K562 (cell line): Measurements from ENCODE around the gene DNAJC13. TPM values are rescaled to one million over a fixed set of nuclear protein-coding genes. Genes with fewer than 3 reads are reported as not detected.

ENCODE experiments used
- ATAC-seq: fragments of 200-7000 bp; cut with Tn5 transposase; 3 replicates; pipeline ENCODE4 v1.9.1; 2020; ENCODE audit warnings: moderate library complexity
- Bru-seq: library from RNA; stranded (reverse); fragments of 400-500 nt; gene quantifications from one replicate; lab custom pipeline; 2021; lab: Mats Ljungman, UMichigan
- BruChase-seq, 2 experiments: library from RNA; stranded (reverse); fragments of 400-500 nt; gene quantifications; one replicate each; lab custom pipeline; 2021; lab: Mats Ljungman, UMichigan
- BruUV-seq: library from RNA; stranded (reverse); fragments of 400-500 nt; replicated peaks from 2 replicates; lab custom pipeline; 2021; lab: Mats Ljungman, UMichigan
- CTCF ChIA-PET: fragments of 300-600 bp; formaldehyde crosslinking; extraction: SDS; loops from one replicate; lab custom pipeline; 2021; ENCODE audit warnings: low intra/inter-chr PET ratio; lab: Yijun Ruan, JAX
- POLR2A ChIA-PET: fragments of 300-600, 350-650 bp; sonication (Branson Sonifier 250); formaldehyde crosslinking; extraction: SDS; loops from one replicate; lab custom pipeline; 2021; ENCODE audit warnings: antibody characterized with exemption, inconsistent platforms; lab: Yijun Ruan, JAX
- DNase-seq, 4 experiments: peaks; one replicate each; pipeline versions ENCODE4 v3.0.0 to v3.0.0-alpha.2; 2011 to 2018; ENCODE audit warnings: low spot score in 3 of 4, mixed read lengths in 3 of 4; ENCODE audit errors: extremely low read depth in 1 of 4
- FAIRE-seq: peaks from 2 replicates; lab custom pipeline; 2011; peaks lifted over from hg19 to GRCh38; lab: Jason Lieb, UNC
- H2AFZ ChIP-seq: 2 replicates; pipeline ENCODE4 v1.6.0; 2011; ENCODE audit warnings: low read depth, low read length, control low read depth, inconsistent platforms
- H3K27ac ChIP-seq: fragments of 200-600 bp; 3 replicates; pipeline ENCODE4 v1.8.0; 2011; ENCODE audit warnings: low read depth, mild to moderate bottlenecking, control low read depth, inconsistent platforms, low read length, moderate library complexity, mixed read lengths; ENCODE audit errors: extremely low read depth
- H3K27me3 ChIP-seq, 2 experiments: fragments of 300-600 bp in 1 of 2; 2 replicates in 1 of 2; 3 replicates in 1 of 2; pipeline versions ENCODE4 v1.6.0 to v1.8.0; 2011; ENCODE audit warnings: inconsistent platforms in 2 of 2, low read length in 2 of 2, mild to moderate bottlenecking in 1 of 2, mixed read lengths in 1 of 2, moderate library complexity in 1 of 2; ENCODE audit not compliant: control insufficient read depth in 2 of 2, insufficient read depth in 2 of 2
- H3K36me3 ChIP-seq: fragments of 300-600 bp; 3 replicates; pipeline ENCODE4 v1.8.0; 2011; ENCODE audit warnings: mild to moderate bottlenecking, low read length, inconsistent platforms; ENCODE audit not compliant: control insufficient read depth, insufficient read depth
- H3K4me1 ChIP-seq, 2 experiments: fragments of 200-600 bp in 1 of 2; replicated peaks in 1 of 2; 2 replicates in 1 of 2; 3 replicates in 1 of 2; pipeline versions ENCODE4 v1.5.1 to v1.8.0; 2011; ENCODE audit warnings: inconsistent platforms in 2 of 2, low read length in 2 of 2, mild to moderate bottlenecking in 1 of 2, mixed read lengths in 1 of 2, moderate library complexity in 1 of 2; ENCODE audit not compliant: control insufficient read depth in 2 of 2, insufficient read depth in 2 of 2
- H3K4me2 ChIP-seq: 2 replicates; pipeline ENCODE4 v1.6.1; 2011; ENCODE audit warnings: low read length, control low read depth, inconsistent platforms, mixed read lengths; ENCODE audit not compliant: insufficient read depth
- H3K4me3 ChIP-seq: fragments of 200-600 bp; sonication (generic), shearing (Covaris generic); 2 replicates; pipeline ENCODE4 v1.5.1; 2016; ENCODE audit warnings: control low read depth, inconsistent platforms
- H3K79me2 ChIP-seq: fragments of 200-600 bp; 3 replicates; pipeline ENCODE4 v1.8.0; 2011; ENCODE audit warnings: low read length, inconsistent platforms; ENCODE audit not compliant: control insufficient read depth, insufficient read depth
- H3K9ac ChIP-seq, 2 experiments: 2 replicates each; pipeline versions ENCODE4 v1.6.0 to v1.6.1; 2011; ENCODE audit warnings: low read depth in 2 of 2, low read length in 2 of 2, control low read depth in 1 of 2, inconsistent platforms in 1 of 2, mild to moderate bottlenecking in 1 of 2, mixed read lengths in 1 of 2; ENCODE audit not compliant: insufficient read depth in 1 of 2
- H3K9me1 ChIP-seq: one replicate; pipeline ENCODE4 v1.6.0; 2011; ENCODE audit warnings: inconsistent platforms, mild to moderate bottlenecking, low read length, moderate library complexity; ENCODE audit not compliant: control insufficient read depth, insufficient read depth
- H3K9me3 ChIP-seq: replicated peaks from 2 replicates; pipeline ENCODE4 v1.5.1; 2011; ENCODE audit warnings: low read depth, low read length, inconsistent platforms; ENCODE audit not compliant: control insufficient read depth, insufficient read depth
- H4K20me1 ChIP-seq: replicated peaks from 2 replicates; pipeline ENCODE4 v1.6.1; 2011; ENCODE audit warnings: low read length, inconsistent platforms, mixed read lengths; ENCODE audit not compliant: control insufficient read depth, insufficient read depth
- HDGF ChIP-seq: fragments of 450-650 bp; IDR thresholded peaks from 2 replicates; pipeline ENCODE4 v1.6.1; 2016
- HES1 ChIP-seq: fragments of 450-650 bp; IDR thresholded peaks from 2 replicates; pipeline ENCODE4 v1.6.1; 2016; ENCODE audit warnings: low read depth, mild to moderate bottlenecking, moderate library complexity
- HINFP ChIP-seq: fragments of 450-650 bp; conservative IDR thresholded peaks from 2 replicates; pipeline ENCODE4 v1.6.1; 2016; ENCODE audit warnings: missing genetic modification characterization, low read depth, mild to moderate bottlenecking, control low read depth, missing compliant biosample characterization
- NCOA1 ChIP-seq: fragments of 450-650 bp; IDR thresholded peaks from 2 replicates; pipeline ENCODE4 v1.6.1; 2016; ENCODE audit warnings: low read depth
- PHTF2 ChIP-seq: fragments of 250-450 bp; sonication (Bioruptor Pico); IDR thresholded peaks from 2 replicates; pipeline ENCODE4 v1.5.0; 2021; ENCODE audit warnings: mild to moderate bottlenecking
- PYGO2 ChIP-seq: fragments of 450-650 bp; IDR thresholded peaks from 2 replicates; pipeline ENCODE4 v1.6.1; 2016; ENCODE audit warnings: mild to moderate bottlenecking, missing genetic modification characterization, moderate library complexity, missing compliant biosample characterization
- SUPT5H ChIP-seq: fragments of 450-650 bp; IDR thresholded peaks from 2 replicates; pipeline ENCODE4 v1.6.1; 2016
- ZFP1 ChIP-seq: fragments of 450-650 bp; formaldehyde crosslinking; IDR thresholded peaks from 2 replicates; pipeline ENCODE4 v1.4.0; 2020; ENCODE audit warnings: mild to moderate bottlenecking, mixed read lengths
- ZNF253 ChIP-seq: fragments of 250-450 bp; sonication (Bioruptor Pico); conservative IDR thresholded peaks from 2 replicates; pipeline ENCODE4 v1.6.1; 2021; ENCODE audit warnings: mild to moderate bottlenecking
- ZNF274 ChIP-seq: IDR thresholded peaks from 2 replicates; pipeline ENCODE4 v1.6.1; 2011; ENCODE audit warnings: low read depth, mild to moderate bottlenecking, low read length, moderate library complexity, borderline replicate concordance
- WGBS: fragments of 100-300 bp; shearing (Covaris generic); methylation state at CpG from one replicate; pipeline ENCODE4 v1.1.6; 2016; ENCODE audit warnings: low coverage, mixed read lengths; ENCODE audit not compliant: insufficient coverage; ENCODE audit errors: missing lambda C conversion rate; 5-methylcytosine and 5-hydroxymethylcytosine counted together
- in situ Hi-C: fragments of 300-500 bp; cut with MboI; formaldehyde crosslinking; loops from 4 replicates; pipeline ENCODE4 v1.15.0; 2018; ENCODE audit warnings: inconsistent platforms, mixed read lengths
- intact Hi-C: fragments of 100-400 bp; cut with micrococcal nuclease; formaldehyde crosslinking; loops from 2 replicates; pipeline ENCODE4 v1.14.2; 2022
- long read RNA-seq, 3 experiments: library from polyadenylated mRNA in 2 of 3; library from RNA in 1 of 3; unstranded in 2 of 3; stranded (forward) in 1 of 3; transcript quantifications; one replicate each; pipeline ENCODE4 v2.0.0, GENCODE V29; 2019 to 2022
- polyA minus RNA-seq, 3 experiments: library from RNA; depleted of rRNA, polyadenylated mRNA; stranded (reverse); fragments of >200 nt; gene quantifications; 2 replicates each; pipeline ENCODE4 v1.2.3, GENCODE V29; 2011
- polyA plus RNA-seq, 8 experiments: library from polyadenylated mRNA; depleted of rRNA in 4 of 8; stranded (reverse) in 5 of 8; unstranded in 3 of 8; fragments of >200 nt; fragmentation: Nextera tagmentation in 2 of 8; fragmentation: Illumina TruSeq in 1 of 8; extraction: Ambion mirVana in 2 of 8; extraction: Trizol in 1 of 8; gene quantifications; 2 replicates each; pipeline versions ENCODE4 v1.2.1 to v1.2.3, GENCODE V29; 2011 to 2014; ENCODE audit warnings: inconsistent platforms in 1 of 8, missing spikeins in 1 of 8
- total RNA-seq, 7 experiments: library from RNA; depleted of rRNA in 6 of 7; stranded (reverse); fragments of >200 nt in 6 of 7; fragmentation: Illumina TruSeq in 2 of 7; extraction: Trizol in 2 of 7; gene quantifications; 2 replicates each; pipeline versions ENCODE4 v1.2.1 to v1.2.3, GENCODE V29; 2011 to 2021; ENCODE audit warnings: low replicate concordance in 1 of 7
- TF ChIP-seq, protein P1 (sequence below): IDR thresholded peaks from 2 replicates; pipeline ENCODE4 v1.6.1; 2014; ENCODE audit warnings: antibody characterized with exemption
- TF ChIP-seq, protein P2 (sequence below): sonication (generic); formaldehyde crosslinking; IDR thresholded peaks from 2 replicates; pipeline ENCODE4 v1.5.0; 2020; ENCODE audit warnings: missing genetic modification reagents

The DNAJC13 gene
- 8.9 and 54.1 TPM in 2 replicates for total RNA-seq (2011; cell fraction: chromatin; rRNA removed; ENCODE audit: low replicate concordance)
- total RNA-seq (2011; cell fraction: nucleolus; rRNA removed), result 5.3 and 11.8 TPM in 2 replicates
- 12.7 and 16.7 TPM in 2 replicates for total RNA-seq (2011; cell fraction: nucleoplasm; rRNA removed)
- total RNA-seq (2014; rRNA removed) (7.9 and 8.3 TPM in 2 replicates), total RNA-seq (2014; rRNA removed; fragmentation: Illumina TruSeq; extraction: Trizol) (12.1 and 12.4 TPM in 2 replicates), total RNA-seq (2015; rRNA removed; fragmentation: Illumina TruSeq; extraction: Trizol) (14.5 and 17.1 TPM in 2 replicates), total RNA-seq (2021) (9.7 and 10.6 TPM in 2 replicates), polyA plus RNA-seq (2011; rRNA removed) (8.4 and 10.2 TPM in 2 replicates), polyA plus RNA-seq (2014; fragmentation: Illumina TruSeq; extraction: Trizol) (8.4 and 11.6 TPM in 2 replicates), polyA plus RNA-seq (2014; fragmentation: Nextera tagmentation; extraction: Ambion mirVana) (1 to 10 TPM; 2.9 to 3.7 TPM), polyA plus RNA-seq (2014; rRNA removed) (5.8 and 6.4 TPM in 2 replicates), polyA minus RNA-seq (2011; rRNA and poly(A)+ RNA removed) (28.7 and 31.0 TPM in 2 replicates), Bru-seq, nascent RNA (percentile 65 among the genes with signal in this experiment), BruChase-seq, experiment 1, labeled RNA remaining after a 2-hour chase (percentile 66 among the genes with signal in this experiment), BruChase-seq, experiment 2, labeled RNA remaining after a 6-hour chase (percentile 66 among the genes with signal in this experiment)
- 2.4 and 3.8 TPM in 2 replicates for polyA plus RNA-seq (2011; cell fraction: cytosol; rRNA removed)
- polyA plus RNA-seq (2011; cell fraction: nucleus; rRNA removed), result 7.7 and 12.3 TPM in 2 replicates
- polyA plus RNA-seq (2012), result 5.6 and 6.2 TPM in 2 replicates
- polyA minus RNA-seq (2011; cell fraction: cytosol; rRNA and poly(A)+ RNA removed), result 7.0 and 17.2 TPM in 2 replicates
- polyA minus RNA-seq (2011; cell fraction: nucleus; rRNA and poly(A)+ RNA removed), result 17.0 and 34.4 TPM in 2 replicates
- long read RNA-seq, experiment 1, full-length matches to known transcripts, result 1 of 10 reads
- long read RNA-seq, experiment 1, partial matches to known transcripts, result 7 of 10 reads
- long read RNA-seq, experiment 1, other reads (novel, unspliced or antisense), result 2 of 10 reads
- long read RNA-seq, experiment 2, partial matches to known transcripts, result 2 of 3 reads
- long read RNA-seq, experiment 2, other reads (novel, unspliced or antisense), result 1 of 3 reads
- long read RNA-seq, experiment 3, partial matches to known transcripts, result 1 of 1 reads
- long read RNA-seq, experiment 3, other reads (novel, unspliced or antisense), result 0 of 1 reads

DNA sequence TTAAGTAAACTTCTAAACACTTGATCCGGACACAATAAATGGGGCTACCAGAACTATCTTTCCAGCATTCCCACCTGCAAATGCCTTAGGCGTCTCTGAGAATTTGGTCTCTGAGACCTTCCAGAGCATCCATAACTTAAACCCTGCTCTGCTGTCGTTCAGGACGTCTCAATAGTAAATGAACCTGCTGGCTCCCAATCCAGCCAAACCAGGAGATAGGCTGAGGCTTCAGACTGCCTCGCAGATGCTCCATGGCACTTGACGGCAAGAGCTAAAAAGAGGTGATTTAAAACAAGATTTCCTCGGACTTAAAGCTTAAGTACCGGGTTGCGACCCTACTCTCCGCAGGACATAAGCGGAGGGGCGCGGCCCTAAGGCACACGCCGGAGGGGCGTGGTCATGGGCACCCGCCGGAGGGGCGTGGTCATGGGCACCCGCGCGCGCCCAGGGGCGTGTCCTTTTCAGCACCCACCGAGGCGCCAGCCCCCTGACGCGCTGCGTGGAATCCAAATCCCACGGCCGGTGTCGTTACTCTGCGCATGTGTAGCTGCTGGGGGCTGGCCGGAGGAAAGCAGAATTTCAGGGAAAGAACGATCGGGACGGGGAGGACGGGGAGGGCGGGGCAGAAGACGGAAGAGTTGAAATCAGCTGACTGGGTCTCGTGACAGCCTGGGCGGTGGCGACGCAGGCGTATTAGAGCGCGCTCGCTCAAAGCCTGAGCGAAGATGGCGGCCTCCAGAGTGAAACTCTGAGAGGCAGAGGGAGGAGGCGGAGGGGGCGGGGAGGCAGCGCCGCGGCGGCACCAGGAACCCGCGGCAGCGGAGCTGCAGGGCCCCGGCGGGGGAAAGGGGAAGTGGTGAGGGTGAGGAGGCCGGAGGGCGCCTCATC lies at the start of gene DNAJC13:
DNAJC13 (plus strand) TSS at position 696 of the 888 bp plus-strand sequence. CDS start 17,049 bp downstream, outside the sequence.
- peak within 1 kb of the TSS; percentile 88 for H3K4me3 ChIP-seq
- POLR2A ChIA-PET, result interaction anchor here (0.5 to 1.8 kb wide), 4 partner anchors 9 to 19 kb away, joined by 3 to 5 read pairs (median 4); no protein-coding TSS in a partner anchor
- peaks cover 30% of the 10 kb centered on the region for H3K79me2 ChIP-seq
- H2AFZ ChIP-seq, result peak within 1 kb of the TSS; percentile 97
- H3K4me2 ChIP-seq, result peak within 1 kb of the TSS; percentile 86
- no TSS peak for BruUV-seq
- no peaks in the 10 kb centered on the region for H3K9me3 ChIP-seq
- H3K9me1 ChIP-seq, result no peaks in the 10 kb centered on the region
- peak; percentile 83 for FAIRE-seq
- peak within 1 kb of the TSS; percentile 74 for H3K27ac ChIP-seq
- peaks cover 4% of the 10 kb centered on the region; the same call in 1 of the 3 replicates for H3K36me3 ChIP-seq
- peak; percentile 71 to 91 (median 79) for DNase-seq
- in situ Hi-C loops, result no loop called here
- peaks cover 5 to 16% of the 10 kb centered on the region in 2 experiments; a peak in 3 of 5 replicates for H3K4me1 ChIP-seq
- 1% methylated on average over 23 of the region's 63 CpGs for WGBS
- CTCF ChIA-PET, result no interaction called here
- H4K20me1 ChIP-seq, result no peaks in the 10 kb centered on the region
- no peaks in the 10 kb centered on the region for H3K27me3 ChIP-seq
- peak within 1 kb of the TSS; percentile 74 to 97 for H3K9ac ChIP-seq
- ATAC-seq, result peak; percentile 97
- intact Hi-C loops, result no loop called here
- TF ChIP-seq, protein P1, sequence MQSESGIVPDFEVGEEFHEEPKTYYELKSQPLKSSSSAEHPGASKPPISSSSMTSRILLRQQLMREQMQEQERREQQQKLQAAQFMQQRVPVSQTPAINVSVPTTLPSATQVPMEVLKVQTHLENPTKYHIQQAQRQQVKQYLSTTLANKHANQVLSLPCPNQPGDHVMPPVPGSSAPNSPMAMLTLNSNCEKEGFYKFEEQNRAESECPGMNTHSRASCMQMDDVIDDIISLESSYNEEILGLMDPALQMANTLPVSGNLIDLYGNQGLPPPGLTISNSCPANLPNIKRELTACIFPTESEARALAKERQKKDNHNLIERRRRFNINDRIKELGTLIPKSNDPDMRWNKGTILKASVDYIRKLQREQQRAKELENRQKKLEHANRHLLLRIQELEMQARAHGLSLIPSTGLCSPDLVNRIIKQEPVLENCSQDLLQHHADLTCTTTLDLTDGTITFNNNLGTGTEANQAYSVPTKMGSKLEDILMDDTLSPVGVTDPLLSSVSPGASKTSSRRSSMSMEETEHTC, result no peak
- TF ChIP-seq ZFP1 (CRISPR knock-in tag) (no peak), HES1 (peak; percentile 60), NCOA1 (no peak), HDGF (no peak), PHTF2 (CRISPR knock-in tag) (no peak), ZNF253 (CRISPR knock-in tag) (no peak), SUPT5H (peak; percentile 70), PYGO2 (tag) (no peak), ZNF274 (no peak), HINFP (tag) (no peak)
- TF ChIP-seq, protein P2, sequence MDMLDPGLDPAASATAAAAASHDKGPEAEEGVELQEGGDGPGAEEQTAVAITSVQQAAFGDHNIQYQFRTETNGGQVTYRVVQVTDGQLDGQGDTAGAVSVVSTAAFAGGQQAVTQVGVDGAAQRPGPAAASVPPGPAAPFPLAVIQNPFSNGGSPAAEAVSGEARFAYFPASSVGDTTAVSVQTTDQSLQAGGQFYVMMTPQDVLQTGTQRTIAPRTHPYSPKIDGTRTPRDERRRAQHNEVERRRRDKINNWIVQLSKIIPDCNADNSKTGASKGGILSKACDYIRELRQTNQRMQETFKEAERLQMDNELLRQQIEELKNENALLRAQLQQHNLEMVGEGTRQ, result peak; percentile 91
